BE2C (cell line): ENCODE data around the gene HAL.

Source experiments
- DNase-seq: peaks from one replicate; pipeline ENCODE4 v3.0.0-alpha.2; 2020
- H3K27me3 ChIP-seq: fragments of 250-450 bp; sonication (Bioruptor Pico); 2 replicates; pipeline ENCODE4 v1.5.1; 2020; ENCODE audit warnings: mild to moderate bottlenecking
- H3K36me3 ChIP-seq: fragments of 250-450 bp; sonication (Bioruptor Pico); 2 replicates; pipeline ENCODE4 v1.5.1; 2020; ENCODE audit warnings: mild to moderate bottlenecking
- H3K4me1 ChIP-seq: fragments of 250-450 bp; sonication (Bioruptor Pico); 2 replicates; pipeline ENCODE4 v1.5.1; 2020
- H3K4me3 ChIP-seq: 2 replicates; pipeline ENCODE4 v1.5.1; 2011; ENCODE audit warnings: low read depth, low read length
- H3K9me3 ChIP-seq: fragments of 250-450 bp; sonication (Bioruptor Pico); 2 replicates; pipeline ENCODE4 v1.5.1; 2020
- CTCF ChIP-seq: IDR thresholded peaks from 2 replicates; pipeline ENCODE4 v1.5.1; 2012; ENCODE audit warnings: mild to moderate bottlenecking, low read depth, low read length

The HAL gene

DNA sequence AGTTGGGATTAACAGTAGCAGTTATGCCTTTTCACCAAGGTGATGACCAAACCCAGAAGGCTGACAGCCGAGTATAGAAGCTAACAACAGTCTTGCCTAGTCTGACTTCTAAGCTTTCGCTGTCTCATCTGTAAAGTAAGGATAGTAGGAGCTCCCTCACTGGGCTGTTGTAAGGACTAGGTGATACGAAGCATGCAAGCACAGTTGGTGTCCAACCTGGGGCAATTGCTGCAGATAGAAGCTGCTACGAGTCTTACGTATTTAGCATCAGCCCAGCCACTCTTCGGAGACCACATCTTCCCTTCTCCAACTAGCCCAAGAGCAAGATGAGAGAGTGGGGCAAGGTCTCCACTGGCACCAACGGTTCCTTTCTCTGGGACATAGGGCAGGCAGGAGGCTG, 6.0 kb downstream of the HAL start:
- H3K4me3 ChIP-seq: no peak overlapping the region
- TF ChIP-seq CTCF: no peak
- DNase-seq: no peak
- H3K36me3 ChIP-seq: no peaks in the 10 kb centered on the region
- no peaks in the 10 kb centered on the region for H3K4me1 ChIP-seq
- H3K9me3 ChIP-seq: no peaks in the 10 kb centered on the region
- peaks cover 8% of the 10 kb centered on the region for H3K27me3 ChIP-seq

- no peak for DNase-seq
- Histone ChIP-seq H3K4me3 (no peak overlapping the region), H3K36me3 (no peaks in the 10 kb centered on the region), H3K9me3 (no peaks in the 10 kb centered on the region), H3K27me3 (peaks cover 8% of the 10 kb centered on the region), H3K4me1 (no peaks in the 10 kb centered on the region)
- TF ChIP-seq CTCF: no peak
Observed at GRCh38 chr12:95989504-95990123, 6.5 kb downstream of the HAL start.

GRCh38 chr12:95988506-95989275, 7.5 kb downstream of the HAL start:
- no peak for TF ChIP-seq CTCF
- no peaks in the 10 kb centered on the region for H3K9me3 ChIP-seq
- DNase-seq: no peak
- H3K4me3 ChIP-seq: no peak overlapping the region
- H3K27me3 ChIP-seq: peaks cover 8% of the 10 kb centered on the region
- H3K4me1 ChIP-seq: no peaks in the 10 kb centered on the region
- H3K36me3 ChIP-seq: no peaks in the 10 kb centered on the region

- no peaks in the 10 kb centered on the region for H3K4me1 ChIP-seq
- H3K27me3 ChIP-seq: peaks cover 4% of the 10 kb centered on the region
- no peaks in the 10 kb centered on the region for H3K9me3 ChIP-seq
- no peak for DNase-seq
- H3K4me3 ChIP-seq: no peak overlapping the region
- no peak for TF ChIP-seq CTCF
- H3K36me3 ChIP-seq: no peaks in the 10 kb centered on the region
Observed at GRCh38 chr12:95986635-95987570, 9.2 kb downstream of the HAL start.

- H3K27me3 ChIP-seq: peaks cover 9% of the 10 kb centered on the region
- no peak for TF ChIP-seq CTCF
- H3K9me3 ChIP-seq: no peaks in the 10 kb centered on the region
- DNase-seq: no peak
- H3K4me1 ChIP-seq: no peaks in the 10 kb centered on the region
- no peaks in the 10 kb centered on the region for H3K36me3 ChIP-seq
- no peak overlapping the region for H3K4me3 ChIP-seq
Observed at GRCh38 chr12:95984682-95985081, 11.5 kb downstream of the HAL start.
